BJ (cell line): ENCODE measurements around the gene NME9. TPM values are rescaled to one million over a fixed set of nuclear protein-coding genes. Genes with fewer than 3 reads are reported as not detected.

ENCODE experiments used
- CTCF ChIA-PET: fragments of 350-600 bp; formaldehyde crosslinking; extraction: SDS; loops from one replicate; lab custom pipeline; 2021; ENCODE audit warnings: antibody characterized with exemption, inconsistent platforms; lab: Yijun Ruan, JAX
- POLR2A ChIA-PET: fragments of 300-600 bp; sonication (Branson Sonifier 250); formaldehyde crosslinking; extraction: SDS; loops from one replicate; lab custom pipeline; 2021; ENCODE audit warnings: antibody characterized with exemption; lab: Charles Lee
- DNase-seq: peaks from one replicate; pipeline ENCODE4 v3.0.0-alpha.2; 2011; ENCODE audit warnings: low read depth
- H3K27me3 ChIP-seq: 2 replicates; pipeline ENCODE4 v1.6.0; 2011; ENCODE audit warnings: low read length; ENCODE audit not compliant: control insufficient read depth, insufficient read depth
- H3K36me3 ChIP-seq: 2 replicates; pipeline ENCODE4 v1.5.1; 2011; ENCODE audit warnings: low read length; ENCODE audit not compliant: control insufficient read depth, insufficient read depth
- H3K4me3 ChIP-seq: 2 replicates; pipeline ENCODE4 v1.5.1; 2011; ENCODE audit warnings: low read depth, mild to moderate bottlenecking, control low read depth, low read length
- CTCF ChIP-seq: IDR thresholded peaks from 2 replicates; pipeline ENCODE4 v1.5.1; 2011; ENCODE audit warnings: low read depth, mild to moderate bottlenecking, control low read depth, inconsistent platforms, low read length, moderate library complexity; ENCODE audit not compliant: insufficient read depth
- polyA plus RNA-seq: library from polyadenylated mRNA; depleted of rRNA; stranded (reverse); fragments of >200 nt; gene quantifications from 2 replicates; pipeline ENCODE4 v1.2.3, GENCODE V29; 2011

The NME9 gene
- polyA plus RNA-seq, 1 experiment = not detected

GRCh38 chr3:138371070-138371965, 41.7 kb upstream of the NME9 start:
- CTCF ChIA-PET = interaction anchor here (1.6 kb wide), 1 partner anchor 16 kb away, joined by 4 read pairs; no protein-coding TSS in a partner anchor
- no peaks in the 10 kb centered on the region for H3K27me3 ChIP-seq
- no peak overlapping the region for H3K4me3 ChIP-seq
- TF ChIP-seq CTCF = no peak
- DNase-seq = no peak
- peaks cover 4% of the 10 kb centered on the region for H3K36me3 ChIP-seq
- POLR2A ChIA-PET = no interaction called here

- no peak for TF ChIP-seq CTCF
- ChIA-PET POLR2A (no interaction called here), CTCF (no interaction called here)
- Histone ChIP-seq H3K27me3 (no peaks in the 10 kb centered on the region), H3K4me3 (no peak overlapping the region), H3K36me3 (peaks cover 4% of the 10 kb centered on the region)
- no peak for DNase-seq
Measured at GRCh38 chr3:138370321-138370720, 40.7 kb upstream of the NME9 start.

GRCh38 chr3:138369151-138369900, 39.7 kb upstream of the NME9 start:
- TF ChIP-seq CTCF = no peak
- DNase-seq = no peak
- Histone ChIP-seq H3K27me3 (no peaks in the 10 kb centered on the region), H3K4me3 (no peak overlapping the region), H3K36me3 (peaks cover 2% of the 10 kb centered on the region)
- CTCF ChIA-PET = interaction anchor here (0.7 kb wide), 1 partner anchor 20 kb away, joined by 3 read pairs; no protein-coding TSS in a partner anchor
- POLR2A ChIA-PET = no interaction called here

GRCh38 chr3:138367911-138368310, 38.3 kb upstream of the NME9 start:
- ChIA-PET CTCF (interaction anchor here (0.9 kb wide), 1 partner anchor 17 kb away, joined by 3 read pairs; no protein-coding TSS in a partner anchor), POLR2A (no interaction called here)
- no peaks in the 10 kb centered on the region for H3K27me3 ChIP-seq
- no peak overlapping the region for H3K4me3 ChIP-seq
- DNase-seq = no peak
- peaks cover 2% of the 10 kb centered on the region for H3K36me3 ChIP-seq
- no peak for TF ChIP-seq CTCF

- CTCF ChIA-PET = no interaction called here
- Histone ChIP-seq H3K36me3 (peaks cover 2% of the 10 kb centered on the region), H3K27me3 (no peaks in the 10 kb centered on the region), H3K4me3 (no peak overlapping the region)
- TF ChIP-seq CTCF = no peak
- no peak for DNase-seq
- POLR2A ChIA-PET = no interaction called here
Measured at GRCh38 chr3:138367326-138367850, 37.7 kb upstream of the NME9 start.
